Stimulated activated CD4-positive, alpha-beta T cell treated with anti-CD3 and anti-CD28 coated beads, Interleukin-12 subunit alpha, Interleukin-12 subunit beta, amount 100 ng/mL, for 48 hours (primary cell): Measurements from ENCODE around the gene NCAM2.
A peak's percentile ranks its signal among the peaks of the same experiment; 100 is the strongest.

Source experiments
- DNase-seq, 3 donors: peaks; one replicate each; pipeline ENCODE4 v3.0.0-alpha.2; 2020; ENCODE audit warnings: low read depth in 2 of 3, low spot score in 1 of 3

Gene NCAM2

GRCh38 chr21:21165063-21165645 is 166.9 kb downstream of the NCAM2 start:
- DNase-seq = no peak

- no peak for DNase-seq
Measured at GRCh38 chr21:21174676-21175075, 176.5 kb downstream of the NCAM2 start.

GRCh38 chr21:21175798-21176334 is 177.7 kb downstream of the NCAM2 start:
- DNase-seq = no peak

- no peak for DNase-seq
Measured at GRCh38 chr21:21177353-21177986, 179.3 kb downstream of the NCAM2 start.

- DNase-seq = no peak
Measured at GRCh38 chr21:21179619-21180298, 181.6 kb downstream of the NCAM2 start.

- DNase-seq = no peak
Measured at GRCh38 chr21:21182401-21183010, 184.3 kb downstream of the NCAM2 start.

GRCh38 chr21:21183092-21183491 is 184.9 kb downstream of the NCAM2 start:
- DNase-seq = no peak

- no peak for DNase-seq
Measured at GRCh38 chr21:21184771-21185528, 186.7 kb downstream of the NCAM2 start.

- no peak for DNase-seq
Measured at GRCh38 chr21:21187579-21187978, 189.4 kb downstream of the NCAM2 start.

GRCh38 chr21:21188513-21189195 is 190.4 kb downstream of the NCAM2 start:
- no peak for DNase-seq

- no peak for DNase-seq
Measured at GRCh38 chr21:21195417-21195943, 197.3 kb downstream of the NCAM2 start.

GRCh38 chr21:21196087-21196486 is 197.9 kb downstream of the NCAM2 start:
- no peak for DNase-seq

- no peak for DNase-seq
Measured at GRCh38 chr21:21196848-21197247, 198.6 kb downstream of the NCAM2 start.

- no peak for DNase-seq
Measured at GRCh38 chr21:21199342-21200102, 201.3 kb downstream of the NCAM2 start.

GRCh38 chr21:21200103-21200938 is 202.1 kb downstream of the NCAM2 start:
- peak in 1 of 3 donors; percentile 3 for DNase-seq

- DNase-seq = no peak
Measured at GRCh38 chr21:21200939-21201615, 202.9 kb downstream of the NCAM2 start.

GRCh38 chr21:21203822-21204339 is 205.7 kb downstream of the NCAM2 start:
- no peak for DNase-seq
